ENCODE data around the gene NTF3.
A peak's percentile ranks its signal among the peaks of the same experiment; 100 is the strongest.

The NTF3 gene

GRCh38 chr12:5433081-5433844 lies 1.4 kb downstream of the NTF3 start:
- DNase-seq: no peak

GRCh38 chr12:5433845-5434646 lies 2.1 kb downstream of the NTF3 start:
- DNase-seq: no peak

- no peak for DNase-seq
Observed at GRCh38 chr12:5434647-5435560, 3.0 kb downstream of the NTF3 start.

- no peak for DNase-seq
Observed at GRCh38 chr12:5437182-5437583, 5.3 kb downstream of the NTF3 start.

- DNase-seq: no peak
Observed at GRCh38 chr12:5437589-5437988, 5.7 kb downstream of the NTF3 start.

- DNase-seq: no peak
Observed at GRCh38 chr12:5438671-5439200, 6.8 kb downstream of the NTF3 start.

GRCh38 chr12:5439371-5439771 lies 7.5 kb downstream of the NTF3 start:
- DNase-seq: no peak

- no peak for DNase-seq
Observed at GRCh38 chr12:5439788-5440300, 7.9 kb downstream of the NTF3 start.

- DNase-seq: peak; percentile 4
Observed at GRCh38 chr12:5440978-5441377, 9.1 kb downstream of the NTF3 start.

GRCh38 chr12:5441497-5442236 lies 9.8 kb downstream of the NTF3 start:
- DNase-seq: no peak

GRCh38 chr12:5442251-5443006 lies 10.5 kb downstream of the NTF3 start:
- peak; percentile 36 for DNase-seq

- DNase-seq: no peak
Observed at GRCh38 chr12:5444520-5444919, 12.6 kb downstream of the NTF3 start.

- peak; percentile 6 for DNase-seq
Observed at GRCh38 chr12:5447320-5447719, 15.4 kb downstream of the NTF3 start.

- no peak for DNase-seq
Observed at GRCh38 chr12:5451251-5451650, 19.3 kb downstream of the NTF3 start.

GRCh38 chr12:5452569-5452968 lies 20.7 kb downstream of the NTF3 start:
- DNase-seq: no peak

- DNase-seq: no peak
Observed at GRCh38 chr12:5453466-5453865, 21.6 kb downstream of the NTF3 start.

- DNase-seq: no peak
Observed at GRCh38 chr12:5455045-5455444, 23.1 kb downstream of the NTF3 start.

- DNase-seq: no peak
Observed at GRCh38 chr12:5456030-5456429, 24.1 kb downstream of the NTF3 start.

- DNase-seq: no peak
Observed at GRCh38 chr12:5456906-5457305, 25.0 kb downstream of the NTF3 start.

- DNase-seq: no peak
Observed at GRCh38 chr12:5458229-5459050, 26.5 kb downstream of the NTF3 start.

Measured in midbrain (tissue), 1 donor.